GM12875 (cell line): ENCODE data around the gene UROC1.

ENCODE experiments used
- H3K4me3 ChIP-seq: one replicate; pipeline ENCODE4 v1.5.1; 2011; ENCODE audit warnings: low read depth, low read length, control low read depth
- CTCF ChIP-seq: IDR thresholded peaks from 2 replicates; pipeline ENCODE4 v1.5.1; 2011; ENCODE audit warnings: low read depth, mild to moderate bottlenecking, control low read depth, inconsistent platforms, low read length, moderate library complexity, borderline replicate concordance; ENCODE audit not compliant: insufficient read depth

Gene UROC1

GRCh38 chr3:126459763-126460127 lies 57.8 kb downstream of the UROC1 start:
- no peak for TF ChIP-seq CTCF
- no peak overlapping the region for H3K4me3 ChIP-seq

DNA sequence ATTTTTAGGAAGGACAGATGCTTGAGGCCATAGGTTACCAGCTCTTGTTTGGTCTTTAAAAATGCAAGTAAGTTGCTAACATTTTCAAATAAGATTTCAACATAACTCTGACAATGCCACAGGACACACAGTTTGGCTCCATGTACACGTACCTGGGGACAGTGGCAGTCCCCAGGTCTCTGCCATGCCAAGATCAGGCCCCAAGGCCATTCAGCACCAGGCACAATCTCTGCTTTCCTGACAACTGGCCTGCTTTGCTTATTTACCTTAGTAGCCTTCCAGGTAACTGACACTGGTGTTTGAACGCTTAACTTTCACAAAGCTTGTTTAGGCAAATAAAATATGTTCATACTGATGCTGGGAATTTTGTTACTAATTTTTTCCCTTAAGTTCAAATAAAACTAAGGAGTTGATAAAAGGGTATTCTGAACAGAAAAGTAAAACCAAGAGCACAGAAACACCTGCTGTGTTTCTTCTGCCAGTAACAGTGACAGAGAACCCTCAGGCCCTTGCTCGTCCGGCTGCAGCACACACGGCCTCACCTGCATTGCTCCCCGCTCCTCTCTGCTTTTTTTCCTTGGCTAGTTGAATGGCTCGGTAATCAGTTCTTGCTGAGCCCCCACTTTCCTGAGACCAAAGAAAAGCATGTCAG lies 58.3 kb downstream of the UROC1 start:
- no peak for TF ChIP-seq CTCF
- H3K4me3 ChIP-seq: no peak overlapping the region

DNA sequence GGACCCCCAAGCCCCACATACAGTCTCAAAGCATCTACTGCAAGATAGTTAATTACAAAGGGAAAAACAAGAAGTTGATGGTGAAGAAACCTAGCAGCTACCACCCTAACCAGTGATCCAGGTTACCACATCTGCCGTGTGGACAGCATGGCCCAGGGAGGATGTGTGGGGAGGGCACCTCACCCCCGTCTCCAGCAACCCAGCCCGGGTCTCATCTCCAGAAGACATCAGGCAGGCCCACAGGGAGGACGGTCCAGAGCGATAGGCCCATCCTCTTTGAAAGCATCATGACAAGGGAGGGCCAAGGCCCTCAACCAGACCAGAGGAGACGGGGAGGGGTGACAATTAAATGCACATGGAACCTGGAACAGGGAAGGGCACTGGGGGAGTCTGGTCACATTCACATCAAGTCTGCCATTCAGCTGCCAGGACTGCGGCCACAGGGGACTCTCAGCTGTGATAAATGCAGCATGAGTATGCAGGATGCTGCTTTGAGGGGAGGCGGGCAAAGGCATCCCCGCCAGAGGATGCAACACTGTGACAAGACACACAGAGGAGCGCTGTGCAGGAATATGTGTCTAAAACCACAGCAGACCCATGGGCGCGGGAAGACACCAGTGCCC lies 60.7 kb downstream of the UROC1 start:
- TF ChIP-seq CTCF: no peak
- H3K4me3 ChIP-seq: no peak overlapping the region

DNA sequence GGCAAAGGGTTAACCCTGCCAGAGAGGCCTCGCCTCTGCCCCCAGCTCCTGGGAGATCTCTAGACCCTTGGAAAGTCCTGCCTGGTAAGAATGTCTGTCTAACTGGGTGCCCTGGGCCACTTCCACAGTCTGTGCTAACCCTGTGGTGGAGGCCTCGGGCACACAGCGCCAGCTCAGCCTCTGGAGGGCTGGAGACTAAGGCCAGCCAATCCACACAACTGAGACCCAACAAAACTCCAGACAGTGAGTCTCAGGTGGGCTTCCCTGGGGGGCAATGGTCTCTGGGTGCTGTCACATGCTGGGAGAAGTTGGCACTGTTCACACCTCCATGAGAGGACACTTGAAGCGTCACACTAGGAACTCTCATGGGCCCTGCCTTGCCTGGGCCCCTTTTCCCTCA lies 61.4 kb downstream of the UROC1 start:
- no peak overlapping the region for H3K4me3 ChIP-seq
- no peak for TF ChIP-seq CTCF

DNA sequence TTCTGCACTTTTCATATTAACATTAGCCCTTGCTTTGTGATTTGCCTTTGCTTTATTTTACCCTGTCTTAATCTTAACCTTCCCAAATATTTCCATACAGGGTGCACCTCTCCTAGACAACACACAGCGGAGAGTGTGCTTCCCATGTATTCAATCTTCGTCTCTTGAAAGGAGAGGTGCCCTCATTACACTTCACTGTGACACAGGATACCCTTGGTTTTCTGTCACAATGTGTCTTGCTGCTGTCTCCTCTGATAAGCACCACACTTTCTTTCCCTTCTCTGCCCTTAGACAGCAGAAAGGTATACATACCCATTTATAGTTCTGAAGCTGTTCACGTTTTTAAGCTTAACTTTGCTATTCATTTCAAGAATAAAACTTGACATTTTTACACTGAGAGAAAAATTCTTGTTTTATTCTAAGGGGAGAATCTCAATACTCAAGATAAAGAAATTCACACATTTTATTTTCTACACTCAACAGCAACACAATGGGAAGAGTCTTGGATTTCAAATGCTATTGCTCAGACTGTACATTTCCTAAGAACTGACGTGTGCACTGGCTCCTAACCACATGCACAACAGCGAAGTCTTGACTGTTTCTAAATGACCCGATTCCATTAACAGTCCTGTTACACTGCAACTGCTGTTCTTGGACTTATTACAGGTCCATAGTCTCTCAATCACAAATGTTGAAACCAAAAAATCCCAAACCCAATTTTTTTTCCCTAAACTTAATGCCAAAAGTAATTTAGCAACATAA lies 63.0 kb downstream of the UROC1 start:
- no peak for TF ChIP-seq CTCF
- H3K4me3 ChIP-seq: no peak overlapping the region

DNA sequence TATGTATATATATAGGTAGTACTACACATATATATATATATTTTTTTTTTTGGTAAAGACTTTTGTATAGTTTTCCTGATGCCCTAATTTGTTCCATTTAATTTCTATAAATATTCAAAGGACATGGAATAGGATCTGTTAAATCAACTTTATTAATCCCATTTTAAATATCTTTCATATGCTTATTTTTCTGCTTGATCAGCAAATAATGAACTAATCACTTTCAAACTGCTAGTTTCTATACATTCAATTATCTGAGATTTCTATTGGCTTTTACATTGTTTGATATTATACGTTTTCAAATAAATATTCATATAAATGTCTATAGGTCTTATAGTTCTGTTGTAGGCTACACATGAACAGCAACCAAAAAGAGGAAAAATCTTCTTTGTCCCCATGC lies 63.5 kb downstream of the UROC1 start:
- TF ChIP-seq CTCF: no peak

DNA sequence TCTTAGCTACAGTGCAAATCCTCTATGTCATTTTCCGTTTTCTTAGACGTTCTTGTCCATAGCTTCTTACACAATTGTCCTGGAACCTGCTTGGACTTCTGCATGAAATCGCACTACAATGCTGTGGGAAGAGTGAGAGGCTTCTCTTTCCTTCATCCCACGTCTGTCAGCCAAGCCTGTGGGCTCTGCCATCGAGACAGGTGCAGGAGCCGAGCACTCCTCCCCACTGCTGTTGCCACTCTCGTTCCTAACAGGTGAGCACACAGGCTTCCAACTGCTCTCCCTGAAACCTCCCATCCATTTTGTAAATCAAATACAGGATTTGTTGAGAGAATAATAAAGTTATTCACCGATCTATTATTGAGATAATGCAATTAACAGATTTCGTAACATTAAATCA lies 65.4 kb downstream of the UROC1 start:
- no peak overlapping the region for H3K4me3 ChIP-seq
- TF ChIP-seq CTCF: no peak

More for the DNA sequence above, 63.5 kb downstream of the UROC1 start:
- no peak overlapping the region for H3K4me3 ChIP-seq
